Hepatic stellate cell (primary cell): ENCODE data around the gene SMIM28.

Experiments used
- DNase-seq: peaks from one replicate; pipeline ENCODE4 v3.0.0; 2011; ENCODE audit warnings: low spot score

SMIM28 gene

GRCh38 chr6:138374230-138374629 is 3.5 kb upstream of the SMIM28 start:
- DNase-seq: no peak

- DNase-seq: no peak
Observed at GRCh38 chr6:138374815-138375214, 2.9 kb upstream of the SMIM28 start.

- no peak for DNase-seq
Observed at GRCh38 chr6:138377042-138377441, 663 bp upstream of the SMIM28 start.

DNA sequence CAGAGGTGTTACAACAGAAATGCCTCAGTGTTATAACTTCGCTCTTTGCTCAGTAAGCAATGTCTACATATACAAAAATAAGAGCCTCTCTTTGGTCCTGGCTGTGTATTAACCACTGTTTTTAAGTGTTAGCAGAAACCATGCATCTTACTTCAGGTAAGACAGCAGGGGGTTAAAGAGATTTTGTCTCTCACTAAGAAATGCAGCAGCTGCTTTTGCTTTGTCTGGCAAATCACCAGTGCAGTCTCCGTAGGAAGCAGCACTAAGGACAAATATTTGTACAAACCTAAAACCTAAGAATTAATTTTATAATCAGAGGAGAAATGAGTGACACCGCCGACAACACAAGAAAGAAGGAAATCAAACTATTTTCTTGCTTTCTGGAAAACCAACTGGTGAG is 758 bp downstream of the SMIM28 start:
- DNase-seq: no peak

DNA sequence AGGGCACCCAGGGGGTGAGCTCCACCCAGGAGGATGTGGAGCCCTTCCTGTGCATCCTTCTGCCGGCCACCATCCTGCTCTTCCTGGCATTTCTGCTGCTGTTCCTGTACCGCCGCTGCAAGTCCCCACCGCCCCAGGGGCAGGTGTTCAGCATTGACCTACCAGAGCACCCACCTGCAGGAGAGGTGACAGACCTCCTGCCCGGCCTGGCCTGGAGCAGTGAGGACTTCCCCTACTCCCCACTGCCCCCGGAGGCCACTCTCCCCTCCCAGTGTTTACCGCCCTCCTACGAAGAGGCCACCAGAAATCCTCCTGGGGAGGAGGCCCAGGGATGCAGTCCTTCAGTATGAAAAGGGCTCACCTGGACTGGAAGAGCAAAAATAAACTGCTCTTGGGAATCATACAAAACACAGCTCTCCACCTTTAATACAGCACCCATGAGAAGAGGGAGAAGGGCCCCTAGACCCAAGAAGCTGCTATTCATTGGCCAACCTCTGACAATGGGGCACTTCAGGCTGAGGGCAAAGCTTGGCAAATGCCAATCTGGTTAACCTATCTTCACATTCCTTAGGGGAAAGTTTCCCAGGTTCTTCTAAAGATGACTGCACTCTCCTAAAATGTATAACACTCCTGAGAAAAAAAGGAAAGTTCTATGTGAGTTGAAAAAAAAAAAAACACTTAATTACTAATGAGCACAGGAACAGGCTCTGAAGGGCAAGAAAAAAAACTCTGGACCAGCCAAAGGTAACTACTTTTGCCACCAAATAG is 5.0 kb downstream of the SMIM28 start:
- no peak for DNase-seq

DNA sequence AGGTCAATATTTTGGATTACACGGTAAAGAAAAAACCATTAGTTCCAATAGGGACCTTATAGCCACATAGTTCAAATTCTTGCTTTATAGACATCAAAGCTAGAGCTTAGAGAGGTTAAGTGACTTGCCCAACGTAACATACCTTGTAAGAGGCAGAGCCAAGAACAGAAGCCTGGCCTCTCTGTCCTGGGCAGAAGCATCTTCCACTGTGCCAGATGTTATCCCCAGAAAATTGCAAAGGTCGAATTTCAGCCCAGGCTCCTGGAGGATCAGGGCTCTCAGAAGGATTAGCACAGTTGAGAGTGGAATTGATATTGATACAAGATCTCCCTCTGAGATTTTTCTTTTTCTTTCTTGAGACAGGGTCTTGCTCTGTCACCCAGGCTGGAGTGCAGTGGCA is 6.1 kb downstream of the SMIM28 start:
- DNase-seq: no peak

DNA sequence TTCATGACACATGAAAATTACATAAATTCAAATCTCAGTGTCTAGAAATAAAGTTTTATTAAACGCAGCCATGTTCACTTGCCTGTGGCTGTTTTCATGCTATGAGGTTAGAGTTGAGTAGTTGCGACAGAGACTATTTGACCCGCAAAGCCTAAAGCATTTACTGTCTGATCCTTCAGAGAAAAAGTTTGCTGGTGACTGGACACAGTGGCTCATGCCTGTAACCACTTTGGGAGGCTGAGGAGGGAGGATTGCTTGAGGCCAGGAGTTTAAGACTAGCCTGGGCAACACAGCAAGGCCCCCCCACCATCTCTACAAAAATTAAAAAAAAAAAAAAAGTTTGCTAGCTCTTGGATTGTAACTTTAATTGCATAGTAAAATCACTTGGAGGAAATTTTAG is 9.2 kb downstream of the SMIM28 start:
- no peak for DNase-seq

- no peak for DNase-seq
Observed at GRCh38 chr6:138387577-138388368, 10.1 kb downstream of the SMIM28 start.

DNA sequence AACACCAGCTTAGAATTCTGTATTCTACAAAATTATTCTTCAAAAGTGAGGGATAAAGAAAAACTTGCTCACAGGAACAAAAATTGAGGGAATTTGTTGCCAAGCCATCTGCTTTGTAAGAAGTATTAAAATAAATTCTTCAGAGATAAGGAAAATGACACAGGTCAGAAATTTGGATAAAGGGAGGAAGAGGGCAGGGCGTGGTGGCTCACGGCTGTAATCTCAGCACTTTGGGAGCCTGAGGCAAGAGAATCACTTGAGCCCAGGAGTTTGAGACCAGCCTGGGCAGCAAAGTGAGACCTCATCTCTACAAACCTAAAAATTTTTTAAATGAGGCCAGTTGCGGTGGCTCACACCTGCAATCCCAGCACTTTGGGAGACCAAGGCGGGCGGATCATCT is 11.8 kb downstream of the SMIM28 start:
- DNase-seq: no peak

DNA sequence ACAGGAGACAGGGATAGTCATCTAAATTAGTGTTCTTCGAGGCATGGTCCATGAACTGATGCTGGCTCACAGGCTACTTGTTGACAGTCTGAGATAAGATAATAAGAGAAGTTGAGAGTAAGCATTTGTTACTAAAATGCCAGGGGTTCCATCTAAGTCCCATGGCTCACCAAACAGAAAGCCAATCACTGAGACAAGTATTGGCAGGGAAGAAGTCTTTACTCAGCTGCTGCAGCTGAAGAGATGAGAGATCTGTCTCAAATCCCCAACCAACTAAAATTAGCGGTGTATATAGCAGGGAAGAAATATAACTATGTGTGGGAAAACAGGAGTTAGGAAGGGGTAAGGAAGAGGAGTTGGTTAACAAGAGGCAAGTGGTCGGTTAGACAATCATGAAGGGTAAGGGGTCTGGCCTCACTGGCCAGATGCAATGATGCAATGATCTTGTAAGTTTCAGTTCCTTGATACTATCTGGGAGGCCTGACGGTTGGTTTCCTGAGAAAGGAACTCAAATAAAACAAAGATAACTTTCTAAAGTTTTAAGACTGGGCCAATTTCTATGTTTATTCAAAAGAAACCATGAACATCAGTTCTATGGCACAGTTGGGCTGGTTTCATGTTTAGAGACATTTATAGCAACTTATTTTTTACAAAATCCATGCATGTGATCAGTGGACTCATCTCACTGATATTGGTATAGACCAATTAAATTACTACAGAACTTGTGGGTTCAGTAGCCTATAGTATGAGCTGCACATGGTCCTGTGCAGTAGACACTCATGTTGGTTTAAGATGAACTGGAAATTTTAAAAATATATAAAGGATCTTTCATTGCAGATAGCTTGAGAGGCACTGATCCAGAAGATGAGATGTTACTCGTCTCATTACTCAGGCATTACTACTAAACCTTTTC is 16.4 kb downstream of the SMIM28 start:
- DNase-seq: no peak

GRCh38 chr6:138396709-138397108 is 19.0 kb downstream of the SMIM28 start:
- no peak for DNase-seq

DNA sequence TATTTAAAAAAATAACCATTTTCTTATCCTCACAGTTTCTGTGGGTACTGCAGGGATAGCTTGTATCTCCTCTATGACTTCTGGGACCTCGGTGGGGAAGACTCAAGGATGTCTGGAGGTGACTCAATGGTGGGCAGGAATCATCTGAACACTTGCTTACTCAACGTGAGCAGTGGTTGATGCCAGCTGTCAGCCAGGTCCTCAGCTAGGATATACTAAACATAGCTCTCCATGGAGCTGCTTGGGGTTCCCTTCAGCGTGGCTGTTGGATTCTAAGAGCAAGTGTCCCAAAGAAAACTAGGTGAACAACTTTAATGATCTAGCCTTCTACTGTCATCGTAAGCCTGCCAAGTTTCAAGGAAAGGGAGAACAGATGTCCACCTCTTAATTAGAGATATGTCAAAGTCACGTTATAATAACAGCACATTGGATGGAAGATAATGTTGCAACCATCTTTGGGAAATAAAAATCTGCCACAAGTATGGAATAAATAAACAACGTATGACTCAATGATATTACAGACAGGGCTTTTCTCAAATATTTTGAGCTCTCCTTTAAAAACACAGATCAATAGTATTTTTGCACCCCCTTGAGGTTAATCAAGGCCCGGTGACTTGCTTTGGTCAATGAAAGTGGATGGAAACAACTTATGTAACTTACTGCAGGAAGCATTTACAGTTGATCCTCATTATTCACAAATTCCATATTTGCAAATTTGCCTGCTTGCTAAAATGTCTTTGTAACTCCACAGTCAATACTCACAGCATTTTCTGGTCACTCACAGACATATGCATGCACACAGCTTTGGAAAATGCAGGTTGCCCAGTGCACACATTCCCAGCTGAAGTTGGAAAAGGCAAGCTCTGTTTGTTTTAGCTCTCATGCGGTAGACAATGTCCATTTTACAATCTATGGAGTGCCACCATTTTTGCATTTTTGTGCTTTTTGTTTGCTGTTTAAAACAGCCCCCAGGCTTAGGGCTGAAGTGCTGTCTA is 19.7 kb downstream of the SMIM28 start:
- DNase-seq: no peak

- peak; percentile 36 for DNase-seq
Observed at GRCh38 chr6:138400326-138400725, 22.6 kb downstream of the SMIM28 start.

GRCh38 chr6:138401960-138402837 is 24.5 kb downstream of the SMIM28 start:
- no peak for DNase-seq

- DNase-seq: no peak
Observed at GRCh38 chr6:138402838-138403187, 25.1 kb downstream of the SMIM28 start.

DNA sequence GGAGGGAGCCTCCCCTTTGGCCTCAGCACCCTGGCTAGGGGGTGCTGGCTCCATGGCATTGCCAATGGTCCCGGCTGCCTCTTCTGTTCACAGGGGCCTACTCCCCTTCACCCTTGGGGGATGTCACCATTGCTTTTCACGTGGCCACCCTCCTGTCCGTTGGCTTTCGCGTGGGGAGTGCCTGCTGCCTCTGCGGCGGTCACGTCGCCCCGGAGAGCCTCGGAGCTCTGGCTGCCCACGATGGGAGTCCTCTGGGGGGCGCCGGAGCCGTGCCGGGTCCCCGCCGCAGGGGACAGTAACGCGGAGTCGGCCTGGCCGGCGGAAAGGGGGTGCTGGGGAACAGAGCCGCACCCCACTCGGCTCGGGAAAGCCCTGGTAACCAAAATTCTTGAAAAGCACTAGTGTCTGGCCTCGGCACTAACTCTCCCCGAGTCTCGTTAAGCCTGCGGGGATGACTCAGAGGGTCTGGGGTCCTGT is 25.7 kb downstream of the SMIM28 start:
- DNase-seq: peak; percentile 42

GRCh38 chr6:138403801-138404665 is 26.3 kb downstream of the SMIM28 start, which contains the start of gene HEBP2:
TSS of gene HEBP2 (plus strand) at chr6:138404223. CDS start at chr6:138404496, 273 bp downstream.
- DNase-seq: peak; percentile 70

DNA sequence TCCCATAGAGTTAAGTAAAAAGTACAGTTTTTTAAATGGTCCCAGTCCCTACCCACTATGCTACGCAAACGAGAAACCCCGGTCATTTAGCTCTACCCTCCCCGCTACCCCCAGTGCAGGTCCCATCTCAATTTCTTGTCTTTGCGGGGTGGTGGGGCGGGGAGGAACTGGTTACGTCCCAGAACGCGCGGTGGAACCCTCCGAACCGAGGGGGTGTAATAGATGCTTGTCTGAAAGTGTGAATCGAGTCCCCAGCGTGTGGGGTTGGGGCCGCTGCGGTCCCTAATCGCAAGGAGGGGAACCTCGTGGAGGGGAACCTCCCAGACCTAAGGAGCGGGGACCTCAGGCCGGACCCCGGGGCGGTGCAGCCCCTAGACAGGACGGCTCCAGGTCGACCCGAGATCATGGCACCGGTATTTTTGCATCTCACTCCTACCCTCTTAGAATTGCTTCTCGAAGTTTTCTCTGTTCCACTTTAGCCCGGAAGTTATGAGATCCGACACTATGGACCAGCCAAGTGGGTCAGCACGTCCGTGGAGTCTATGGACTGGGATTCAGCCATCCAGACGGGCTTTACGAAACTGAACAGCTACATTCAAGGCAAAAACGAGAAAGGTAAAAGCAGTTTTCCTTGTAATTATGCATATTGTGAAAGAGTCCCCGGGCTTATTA is 27.1 kb downstream of the SMIM28 start:
- DNase-seq: no peak
